HepG2 (cell line): ENCODE measurements around the gene INF2. TPM values are rescaled to one million over a fixed set of nuclear protein-coding genes. Genes with fewer than 3 reads are reported as not detected.
A peak's percentile ranks its signal among the peaks of the same experiment; 100 is the strongest.

Experiments
- ATF4 ChIP-seq, 2 experiments: fragments of 450-650 bp in 1 of 2; sonication (generic) in 1 of 2; formaldehyde crosslinking; IDR thresholded peaks; 2 replicates each; pipeline versions ENCODE4 v1.5.0 to v1.8.0; 2020 to 2022; ENCODE audit warnings: mild to moderate bottlenecking in 1 of 2, missing genetic modification reagents in 1 of 2
- CEBPZ ChIP-seq: IDR thresholded peaks from 2 replicates; pipeline ENCODE4 v1.6.1; 2012; ENCODE audit warnings: low read length, improper control_type of control experiment
- E2F2 ChIP-seq: sonication (generic); formaldehyde crosslinking; IDR thresholded peaks from 2 replicates; pipeline ENCODE4 v1.4.0; 2020; ENCODE audit warnings: missing genetic modification reagents, borderline replicate concordance
- FOXP4 ChIP-seq: sonication (generic); formaldehyde crosslinking; IDR thresholded peaks from 2 replicates; pipeline ENCODE4 v1.4.0; 2020; ENCODE audit warnings: missing genetic modification reagents
- HOXA3 ChIP-seq: sonication (generic); formaldehyde crosslinking; IDR thresholded peaks from 2 replicates; pipeline ENCODE4 v1.5.0; 2020; ENCODE audit warnings: missing genetic modification reagents
- IKZF1 ChIP-seq: fragments of 450-650 bp; IDR thresholded peaks from 2 replicates; pipeline ENCODE4 v1.7.1; 2016
- MXD4 ChIP-seq: IDR thresholded peaks from 2 replicates; pipeline ENCODE4 v1.6.1; 2016; ENCODE audit warnings: mild to moderate bottlenecking, missing biosample characterization, missing genetic modification reagents
- ONECUT2 ChIP-seq: sonication (generic); formaldehyde crosslinking; IDR thresholded peaks from 2 replicates; pipeline ENCODE4 v1.4.0; 2020; ENCODE audit warnings: missing genetic modification reagents
- PATZ1 ChIP-seq: sonication (generic); formaldehyde crosslinking; IDR thresholded peaks from 2 replicates; pipeline ENCODE4 v1.4.0; 2020; ENCODE audit warnings: missing genetic modification reagents
- POLR2AphosphoS2 ChIP-seq: IDR thresholded peaks from 2 replicates; pipeline ENCODE4 v1.6.1; 2011; ENCODE audit warnings: low read depth, low read length, improper control_type of control experiment
- PPARG ChIP-seq: conservative IDR thresholded peaks from 2 replicates; pipeline ENCODE4 v1.6.1; 2016; ENCODE audit warnings: missing biosample characterization, missing genetic modification reagents
- SMC3 ChIP-seq: IDR thresholded peaks from 2 replicates; pipeline ENCODE4 v1.6.1; 2011; ENCODE audit warnings: low read length, improper control_type of control experiment
- TARDBP ChIP-seq: sonication (generic); formaldehyde crosslinking; IDR thresholded peaks from 2 replicates; pipeline ENCODE4 v1.8.0; 2022; ENCODE audit warnings: mild to moderate bottlenecking, missing genetic modification reagents
- THAP9 ChIP-seq: sonication (generic); formaldehyde crosslinking; IDR thresholded peaks from 2 replicates; pipeline ENCODE4; 2020; ENCODE audit warnings: missing genetic modification reagents, mild to moderate bottlenecking, borderline replicate concordance
- ZNF337 ChIP-seq: sonication (generic); formaldehyde crosslinking; IDR thresholded peaks from 2 replicates; pipeline ENCODE4 v1.5.1; 2020; ENCODE audit warnings: missing genetic modification reagents, low read depth, mild to moderate bottlenecking, borderline replicate concordance
- ZNF546 ChIP-seq: sonication (generic); formaldehyde crosslinking; conservative IDR thresholded peaks from 2 replicates; pipeline ENCODE4 v1.8.1; 2023; ENCODE audit warnings: mild to moderate bottlenecking, missing genetic modification reagents
- ZNF549 ChIP-seq: sonication (generic); formaldehyde crosslinking; IDR thresholded peaks from 2 replicates; pipeline ENCODE4 v1.5.0; 2020; ENCODE audit warnings: missing genetic modification reagents
- ZNF777 ChIP-seq: sonication (generic); formaldehyde crosslinking; IDR thresholded peaks from 2 replicates; pipeline ENCODE4 v1.4.0; 2020; ENCODE audit warnings: missing genetic modification reagents
- ZZZ3 ChIP-seq: sonication (generic); formaldehyde crosslinking; IDR thresholded peaks from 2 replicates; pipeline ENCODE4 v1.4.0; 2020; ENCODE audit warnings: missing genetic modification reagents, mild to moderate bottlenecking, borderline replicate concordance
- polyA plus RNA-seq, 8 experiments: library from polyadenylated mRNA; depleted of rRNA in 3 of 8; stranded (reverse) in 7 of 8; unstranded in 1 of 8; fragments of >200 nt; fragmentation: Illumina TruSeq in 4 of 8; extraction: Trizol in 4 of 8; gene quantifications; 2 replicates each; pipeline versions ENCODE4 v1.2.1 to v1.2.3, GENCODE V29; 2011 to 2016; ENCODE audit warnings: low read depth in 4 of 8, missing spikeins in 1 of 8, mixed read lengths in 1 of 8; ENCODE audit not compliant: insufficient read depth in 1 of 8
- total RNA-seq, 5 experiments: library from RNA; depleted of rRNA; stranded (reverse); fragments of >200 nt; fragmentation: Illumina TruSeq; extraction: Trizol; gene quantifications; 2 replicates each; pipeline ENCODE4 v1.2.3, GENCODE V29; 2016; ENCODE audit warnings: low read depth in 1 of 5

INF2 gene
- total and polyA plus RNA-seq, 2 of the 13 experiments (the other 11 are each of a cell fraction or from before 2014, with no cell fraction given) = 16.4 to 26.4 TPM

- no peak for TF ChIP-seq THAP9 (CRISPR knock-in tag)
- no peak for TF ChIP-seq POLR2AphosphoS2
- peak; percentile 44; the same call in 1 of the 2 replicates for TF ChIP-seq TARDBP (CRISPR knock-in tag)
- no peak for TF ChIP-seq ZNF337 (CRISPR knock-in tag)
- no peak for TF ChIP-seq E2F2 (CRISPR knock-in tag)
- TF ChIP-seq HOXA3 = no peak
- TF ChIP-seq ZZZ3 (CRISPR knock-in tag) = no peak
- TF ChIP-seq ZNF777 (CRISPR knock-in tag) = no peak
- no peak for TF ChIP-seq SMC3
- no peak for TF ChIP-seq ZNF549 (CRISPR knock-in tag)
- no peak for TF ChIP-seq MXD4 (CRISPR knock-in tag)
- TF ChIP-seq PPARG = no peak; the same call in 1 of the 2 replicates
- no peak for TF ChIP-seq CEBPZ
- no peak for TF ChIP-seq ZNF546 (CRISPR knock-in tag)
- TF ChIP-seq FOXP4 (CRISPR knock-in tag) = peak; percentile 59; the same call in 1 of the 2 replicates
- TF ChIP-seq IKZF1 = no peak
- TF ChIP-seq ATF4 (CRISPR knock-in tag; IDR thresholded peaks at IDR 0.05) = no peak
- no peak for TF ChIP-seq ONECUT2 (CRISPR knock-in tag)
- TF ChIP-seq PATZ1 (CRISPR knock-in tag) = peak; percentile 87
Observed at GRCh38 chr14:104654119-104654518, 35.3 kb upstream of the INF2 start (continued).
